Measurements from ENCODE around the gene CDH1.

DNA sequence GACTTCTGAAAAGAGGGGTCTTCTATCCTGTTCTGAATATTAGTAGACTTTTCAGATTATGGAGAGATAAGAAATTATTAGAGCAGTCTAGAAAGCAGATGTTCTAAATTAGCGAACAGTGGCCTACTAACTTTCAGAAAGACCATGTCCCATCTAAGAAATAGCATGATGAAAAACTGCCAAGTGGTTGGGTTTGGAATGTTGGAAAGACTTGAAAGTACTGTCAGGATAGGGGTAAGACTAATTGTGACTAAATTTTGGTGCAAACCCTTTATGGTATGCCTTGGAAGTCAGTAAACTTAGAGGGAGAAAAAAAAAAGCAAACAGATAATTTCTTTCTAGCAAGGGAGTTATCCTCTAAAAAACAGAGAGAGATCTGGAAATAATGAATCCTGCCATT lies 147.3 kb downstream of the CDH1 start:
- TF ChIP-seq POLR2AphosphoS5 (IDR thresholded peaks at IDR 0.05; ENCODE audit: low read depth, low read length), result no peak
- no peak for TF ChIP-seq TAF1 (IDR thresholded peaks at IDR 0.05; ENCODE audit: low read depth, low read length)
- TF ChIP-seq POLR2A (IDR thresholded peaks at IDR 0.05; ENCODE audit: low read depth, low read length), result no peak
- TF ChIP-seq SPI1 (IDR thresholded peaks at IDR 0.05; ENCODE audit: low read depth, low read length), result no peak

Measured in GM12891 (cell line).